GM23248 (cell line): ENCODE data around the gene CLCN6.

Experiments
- EZH2 ChIP-seq: fragments of 200-600 bp; sonication (generic); IDR thresholded peaks from 2 replicates; pipeline ENCODE4 v1.6.1; 2018; ENCODE audit warnings: antibody characterized with exemption, mild to moderate bottlenecking; ENCODE audit not compliant: insufficient read depth, poor library complexity, severe bottlenecking
- EZH2phosphoT487 ChIP-seq: fragments of 200-600 bp; sonication (generic); IDR thresholded peaks from 2 replicates; pipeline ENCODE4 v1.6.1; 2018; ENCODE audit warnings: antibody characterized with exemption, moderate library complexity, mild to moderate bottlenecking, low read depth; ENCODE audit not compliant: insufficient read depth

- TF ChIP-seq EZH2phosphoT487 (no peak), EZH2 (no peak)
These were observed 82.9 kb downstream of the CLCN6 start for GRCh38 chr1:11888877-11889208.
